ENCODE results near the gene FKBP2. TPM values are rescaled to one million over a fixed set of nuclear protein-coding genes. Genes with fewer than 3 reads are reported as not detected.
A peak's percentile ranks its signal among the peaks of the same experiment; 100 is the strongest.

FKBP2 gene
- total RNA-seq, 1 experiment from 2014 or later = 41.0 TPM

- peak within 1 kb of the TSS; percentile 86 to 97 (median 95) for H3K27ac Mint-ChIP-seq
- H4K91ac ChIP-seq (ENCODE audit: insufficient read length, low read depth, low read length) = no peak within 1 kb of the TSS
- peaks cover 9% of the 10 kb centered on the region; the same call in 1 of the 2 replicates for H3K4me1 ChIP-seq (ENCODE audit: insufficient read depth, low read length)
- H2BK5ac ChIP-seq (ENCODE audit: insufficient read length, low read length) = no peak within 1 kb of the TSS
- H3K23ac ChIP-seq (ENCODE audit: insufficient read length, low read depth, low read length) = no peak within 1 kb of the TSS
- peak within 1 kb of the TSS; percentile 93 for H3K18ac ChIP-seq (ENCODE audit: insufficient read length, low read depth, low read length)
- no peak within 1 kb of the TSS for H2BK12ac ChIP-seq (ENCODE audit: insufficient read length, low read depth, low read length)
- no peak within 1 kb of the TSS for H2AFZ ChIP-seq (ENCODE audit: low read length)
- DNase-seq = peak; percentile 75
- peaks cover 21% of the 10 kb centered on the region for H3K23me2 ChIP-seq (ENCODE audit: insufficient read length, low read depth, low read length, poor library complexity, severe bottlenecking)
- no peak within 1 kb of the TSS for H4K5ac ChIP-seq (ENCODE audit: insufficient read length, low read depth, low read length)
- peak within 1 kb of the TSS; percentile 33 for H3K9ac ChIP-seq (ENCODE audit: extremely low read depth, insufficient read length, low read length)
- H3K27me3 ChIP-seq (ENCODE audit: insufficient read depth, low read length) = no peaks in the 10 kb centered on the region
- H3K27me3 Mint-ChIP-seq (ENCODE audit: low read depth) = no peaks in the 10 kb centered on the region
- H3K56ac ChIP-seq (ENCODE audit: insufficient read length, low read depth, low read length) = no peak within 1 kb of the TSS
- H3K4me2 ChIP-seq (ENCODE audit: insufficient read depth, insufficient read length, low read length) = peak within 1 kb of the TSS; percentile 76
- no peak within 1 kb of the TSS for H2AK5ac ChIP-seq (ENCODE audit: insufficient read length, low read length)
- no CpG with 5 or more reads among the region's 75 CpGs for WGBS (ENCODE audit: extremely low coverage, insufficient read length, low lambda C conversion rate)
- peaks cover 9 to 25% (median 19%) of the 10 kb centered on the region in 3 experiments; a peak in 6 of 7 replicates for H3K36me3 Mint-ChIP-seq (ENCODE audit: insufficient read depth in 1 of 3, low read depth in 3 of 3)
- H4K8ac ChIP-seq (replicated peaks; ENCODE audit: insufficient read length, low read depth, low read length) = no peak within 1 kb of the TSS
- H2BK120ac ChIP-seq (ENCODE audit: low read depth, low read length, poor library complexity, severe bottlenecking) = no peak within 1 kb of the TSS
- no peaks in the 10 kb centered on the region; a peak in 1 of 5 replicates for H3K9me3 Mint-ChIP-seq
- TF ChIP-seq CTCF (conservative IDR thresholded peaks at IDR 0.05) = peak; percentile 78
- no peaks in the 10 kb centered on the region for H3K9me3 ChIP-seq (ENCODE audit: control insufficient read depth, low read depth, low read length)
- H3K4me3 Mint-ChIP-seq = peak within 1 kb of the TSS; percentile 85 to 98
- no peak within 1 kb of the TSS for H2BK20ac ChIP-seq (ENCODE audit: low read depth, low read length, poor library complexity, severe bottlenecking)
- H3K4me1 Mint-ChIP-seq = peaks cover 34 to 44% of the 10 kb centered on the region in 2 experiments
- H3K79me1 ChIP-seq (ENCODE audit: insufficient read depth, low read depth, low read length, poor library complexity, severe bottlenecking) = peaks cover 3% of the 10 kb centered on the region
- H3K4ac ChIP-seq (ENCODE audit: low read depth, low read length) = no peak within 1 kb of the TSS
- peaks cover under 1% of the 10 kb centered on the region; the same call in 1 of the 2 replicates for H3K79me2 ChIP-seq (ENCODE audit: insufficient read depth, low read length)
- peak within 1 kb of the TSS; percentile 85; the same call in 1 of the 2 replicates for H3K14ac ChIP-seq (ENCODE audit: insufficient read depth, low read length)
- H4K20me1 ChIP-seq (ENCODE audit: control insufficient read depth, insufficient read depth, insufficient read length) = no peaks in the 10 kb centered on the region
- no peak within 1 kb of the TSS for H3T11ph ChIP-seq (ENCODE audit: low read length)
- no peak within 1 kb of the TSS for H2BK15ac ChIP-seq (ENCODE audit: low read depth, low read length)
- H3K27ac ChIP-seq (ENCODE audit: insufficient read length, low read depth, low read length) = no peak within 1 kb of the TSS
Observed at GRCh38 chr11:64251016-64251752, 10.3 kb downstream of the FKBP2 start, which contains the start of gene PLCB3. Gene PLCB3, plus strand, starts transcription at chr11:64251530. Its CDS starts 120 bp downstream, at chr11:64251650.
